Measurements from ENCODE around the gene MRPL52. TPM values are rescaled to one million over a fixed set of nuclear protein-coding genes. Genes with fewer than 3 reads are reported as not detected.

MRPL52 gene
- total and polyA plus RNA-seq, 10 of the 15 experiments (the other 5 are each of a cell fraction or from before 2014, with no cell fraction given), result 51.7 to 541 (median 142) TPM

DNA sequence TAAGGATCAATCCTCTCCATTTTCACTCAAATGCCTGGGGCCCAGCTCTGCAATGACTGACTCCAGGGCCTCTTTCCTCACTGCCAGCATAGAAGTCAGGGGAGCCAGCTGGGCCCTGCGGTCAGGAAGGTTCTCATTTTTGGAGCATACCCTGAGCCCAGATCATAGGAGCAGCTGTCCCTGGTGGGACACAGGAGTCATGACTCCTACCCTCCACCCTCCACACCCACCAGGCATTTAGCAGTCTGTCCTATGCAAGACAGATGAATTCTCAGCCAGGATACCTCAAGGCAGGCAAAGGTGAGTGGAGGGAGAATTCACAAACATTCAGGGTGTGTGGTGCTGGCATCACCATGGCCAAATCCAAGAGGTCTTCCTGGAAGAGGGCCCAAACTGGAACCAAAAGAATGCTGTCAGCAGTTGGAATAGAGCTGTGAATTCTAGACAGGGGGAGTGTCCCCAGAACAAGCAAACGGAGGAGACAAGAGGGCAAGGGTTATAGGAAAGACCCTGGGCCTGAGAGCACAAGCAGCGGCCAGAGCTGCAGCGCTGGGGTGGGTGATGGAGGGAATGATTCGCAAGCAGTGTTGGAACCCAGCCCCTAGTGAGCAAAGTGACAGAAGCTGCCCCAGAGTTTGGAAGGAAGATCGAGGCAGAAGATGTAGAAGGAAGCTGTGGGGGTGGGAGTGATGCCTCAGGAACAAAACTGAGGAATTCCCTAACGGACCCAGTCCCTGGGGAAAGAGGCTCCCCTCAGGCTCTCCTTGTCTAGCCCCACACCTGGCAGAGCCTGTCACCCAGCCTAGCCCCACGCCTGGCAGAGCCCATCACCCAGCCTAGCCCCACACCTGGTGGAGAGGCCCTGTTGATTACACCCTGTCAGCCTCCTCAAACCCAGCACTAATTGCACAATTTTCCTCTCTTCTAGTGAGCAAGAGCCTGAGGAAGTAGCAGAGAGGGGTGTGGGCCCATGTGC lies 48.9 kb downstream of the MRPL52 start (continued):
- TF ChIP-seq, protein P1, sequence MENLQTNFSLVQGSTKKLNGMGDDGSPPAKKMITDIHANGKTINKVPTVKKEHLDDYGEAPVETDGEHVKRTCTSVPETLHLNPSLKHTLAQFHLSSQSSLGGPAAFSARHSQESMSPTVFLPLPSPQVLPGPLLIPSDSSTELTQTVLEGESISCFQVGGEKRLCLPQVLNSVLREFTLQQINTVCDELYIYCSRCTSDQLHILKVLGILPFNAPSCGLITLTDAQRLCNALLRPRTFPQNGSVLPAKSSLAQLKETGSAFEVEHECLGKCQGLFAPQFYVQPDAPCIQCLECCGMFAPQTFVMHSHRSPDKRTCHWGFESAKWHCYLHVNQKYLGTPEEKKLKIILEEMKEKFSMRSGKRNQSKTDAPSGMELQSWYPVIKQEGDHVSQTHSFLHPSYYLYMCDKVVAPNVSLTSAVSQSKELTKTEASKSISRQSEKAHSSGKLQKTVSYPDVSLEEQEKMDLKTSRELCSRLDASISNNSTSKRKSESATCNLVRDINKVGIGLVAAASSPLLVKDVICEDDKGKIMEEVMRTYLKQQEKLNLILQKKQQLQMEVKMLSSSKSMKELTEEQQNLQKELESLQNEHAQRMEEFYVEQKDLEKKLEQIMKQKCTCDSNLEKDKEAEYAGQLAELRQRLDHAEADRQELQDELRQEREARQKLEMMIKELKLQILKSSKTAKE (IDR thresholded peaks at IDR 0.05; ENCODE audit: low read depth, poor library complexity, severe bottlenecking), result no peak
- TF ChIP-seq CEBPB (IDR thresholded peaks at IDR 0.05; ENCODE audit: borderline replicate concordance in 1 of 2, low read depth in 2 of 2, low read length in 2 of 2), result no peak
- TF ChIP-seq, protein P2, sequence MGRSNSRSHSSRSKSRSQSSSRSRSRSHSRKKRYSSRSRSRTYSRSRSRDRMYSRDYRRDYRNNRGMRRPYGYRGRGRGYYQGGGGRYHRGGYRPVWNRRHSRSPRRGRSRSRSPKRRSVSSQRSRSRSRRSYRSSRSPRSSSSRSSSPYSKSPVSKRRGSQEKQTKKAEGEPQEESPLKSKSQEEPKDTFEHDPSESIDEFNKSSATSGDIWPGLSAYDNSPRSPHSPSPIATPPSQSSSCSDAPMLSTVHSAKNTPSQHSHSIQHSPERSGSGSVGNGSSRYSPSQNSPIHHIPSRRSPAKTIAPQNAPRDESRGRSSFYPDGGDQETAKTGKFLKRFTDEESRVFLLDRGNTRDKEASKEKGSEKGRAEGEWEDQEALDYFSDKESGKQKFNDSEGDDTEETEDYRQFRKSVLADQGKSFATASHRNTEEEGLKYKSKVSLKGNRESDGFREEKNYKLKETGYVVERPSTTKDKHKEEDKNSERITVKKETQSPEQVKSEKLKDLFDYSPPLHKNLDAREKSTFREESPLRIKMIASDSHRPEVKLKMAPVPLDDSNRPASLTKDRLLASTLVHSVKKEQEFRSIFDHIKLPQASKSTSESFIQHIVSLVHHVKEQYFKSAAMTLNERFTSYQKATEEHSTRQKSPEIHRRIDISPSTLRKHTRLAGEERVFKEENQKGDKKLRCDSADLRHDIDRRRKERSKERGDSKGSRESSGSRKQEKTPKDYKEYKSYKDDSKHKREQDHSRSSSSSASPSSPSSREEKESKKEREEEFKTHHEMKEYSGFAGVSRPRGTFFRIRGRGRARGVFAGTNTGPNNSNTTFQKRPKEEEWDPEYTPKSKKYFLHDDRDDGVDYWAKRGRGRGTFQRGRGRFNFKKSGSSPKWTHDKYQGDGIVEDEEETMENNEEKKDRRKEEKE (IDR thresholded peaks at IDR 0.05), result no peak
- no peak for TF ChIP-seq ZNF622 (IDR thresholded peaks at IDR 0.05)
- TF ChIP-seq BRCA1 (IDR thresholded peaks at IDR 0.05; ENCODE audit: low read depth, low read length), result no peak
- TF ChIP-seq, protein P3, sequence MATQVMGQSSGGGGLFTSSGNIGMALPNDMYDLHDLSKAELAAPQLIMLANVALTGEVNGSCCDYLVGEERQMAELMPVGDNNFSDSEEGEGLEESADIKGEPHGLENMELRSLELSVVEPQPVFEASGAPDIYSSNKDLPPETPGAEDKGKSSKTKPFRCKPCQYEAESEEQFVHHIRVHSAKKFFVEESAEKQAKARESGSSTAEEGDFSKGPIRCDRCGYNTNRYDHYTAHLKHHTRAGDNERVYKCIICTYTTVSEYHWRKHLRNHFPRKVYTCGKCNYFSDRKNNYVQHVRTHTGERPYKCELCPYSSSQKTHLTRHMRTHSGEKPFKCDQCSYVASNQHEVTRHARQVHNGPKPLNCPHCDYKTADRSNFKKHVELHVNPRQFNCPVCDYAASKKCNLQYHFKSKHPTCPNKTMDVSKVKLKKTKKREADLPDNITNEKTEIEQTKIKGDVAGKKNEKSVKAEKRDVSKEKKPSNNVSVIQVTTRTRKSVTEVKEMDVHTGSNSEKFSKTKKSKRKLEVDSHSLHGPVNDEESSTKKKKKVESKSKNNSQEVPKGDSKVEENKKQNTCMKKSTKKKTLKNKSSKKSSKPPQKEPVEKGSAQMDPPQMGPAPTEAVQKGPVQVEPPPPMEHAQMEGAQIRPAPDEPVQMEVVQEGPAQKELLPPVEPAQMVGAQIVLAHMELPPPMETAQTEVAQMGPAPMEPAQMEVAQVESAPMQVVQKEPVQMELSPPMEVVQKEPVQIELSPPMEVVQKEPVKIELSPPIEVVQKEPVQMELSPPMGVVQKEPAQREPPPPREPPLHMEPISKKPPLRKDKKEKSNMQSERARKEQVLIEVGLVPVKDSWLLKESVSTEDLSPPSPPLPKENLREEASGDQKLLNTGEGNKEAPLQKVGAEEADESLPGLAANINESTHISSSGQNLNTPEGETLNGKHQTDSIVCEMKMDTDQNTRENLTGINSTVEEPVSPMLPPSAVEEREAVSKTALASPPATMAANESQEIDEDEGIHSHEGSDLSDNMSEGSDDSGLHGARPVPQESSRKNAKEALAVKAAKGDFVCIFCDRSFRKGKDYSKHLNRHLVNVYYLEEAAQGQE (IDR thresholded peaks at IDR 0.05; ENCODE audit: low read depth, low read length), result no peak
- TF ChIP-seq, protein P4, sequence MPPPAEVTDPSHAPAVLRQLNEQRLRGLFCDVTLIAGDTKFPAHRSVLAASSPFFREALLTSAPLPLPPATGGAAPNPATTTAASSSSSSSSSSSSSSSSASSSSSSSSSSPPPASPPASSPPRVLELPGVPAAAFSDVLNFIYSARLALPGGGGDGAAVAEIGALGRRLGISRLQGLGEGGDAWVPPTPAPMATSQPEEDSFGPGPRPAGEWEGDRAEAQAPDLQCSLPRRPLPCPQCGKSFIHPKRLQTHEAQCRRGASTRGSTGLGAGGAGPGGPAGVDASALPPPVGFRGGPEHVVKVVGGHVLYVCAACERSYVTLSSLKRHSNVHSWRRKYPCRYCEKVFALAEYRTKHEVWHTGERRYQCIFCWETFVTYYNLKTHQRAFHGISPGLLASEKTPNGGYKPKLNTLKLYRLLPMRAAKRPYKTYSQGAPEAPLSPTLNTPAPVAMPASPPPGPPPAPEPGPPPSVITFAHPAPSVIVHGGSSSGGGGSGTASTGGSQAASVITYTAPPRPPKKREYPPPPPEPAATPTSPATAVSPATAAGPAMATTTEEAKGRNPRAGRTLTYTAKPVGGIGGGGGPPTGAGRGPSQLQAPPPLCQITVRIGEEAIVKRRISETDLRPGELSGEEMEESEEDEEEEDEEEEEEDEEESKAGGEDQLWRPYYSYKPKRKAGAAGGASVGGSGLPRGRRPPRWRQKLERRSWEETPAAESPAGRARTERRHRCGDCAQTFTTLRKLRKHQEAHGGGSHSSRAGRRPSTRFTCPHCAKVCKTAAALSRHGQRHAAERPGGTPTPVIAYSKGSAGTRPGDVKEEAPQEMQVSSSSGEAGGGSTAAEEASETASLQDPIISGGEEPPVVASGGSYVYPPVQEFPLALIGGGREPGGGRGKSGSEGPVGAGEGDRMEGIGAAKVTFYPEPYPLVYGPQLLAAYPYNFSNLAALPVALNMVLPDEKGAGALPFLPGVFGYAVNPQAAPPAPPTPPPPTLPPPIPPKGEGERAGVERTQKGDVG (CRISPR knock-in tag; IDR thresholded peaks at IDR 0.05), result no peak
- TF ChIP-seq BACH1 (IDR thresholded peaks at IDR 0.05; ENCODE audit: borderline replicate concordance), result no peak
- TF ChIP-seq WRNIP1 (IDR thresholded peaks at IDR 0.05; ENCODE audit: borderline replicate concordance, low read depth, low read length), result no peak
- no peak for TF ChIP-seq NR2F1 (conservative IDR thresholded peaks at IDR 0.05)
